GM18502 (cell line): Measurements from ENCODE around the gene ZNF497.
A peak's percentile ranks its signal among the peaks of the same experiment; 100 is the strongest.

Experiments used
- ATAC-seq: cut with Tn5 transposase; IDR thresholded peaks from one replicate; pipeline ENCODE4 v1.9.1; 2021; ENCODE audit warnings: mild to moderate bottlenecking; ENCODE audit not compliant: unreplicated experiment, poor library complexity

The ZNF497 gene

DNA sequence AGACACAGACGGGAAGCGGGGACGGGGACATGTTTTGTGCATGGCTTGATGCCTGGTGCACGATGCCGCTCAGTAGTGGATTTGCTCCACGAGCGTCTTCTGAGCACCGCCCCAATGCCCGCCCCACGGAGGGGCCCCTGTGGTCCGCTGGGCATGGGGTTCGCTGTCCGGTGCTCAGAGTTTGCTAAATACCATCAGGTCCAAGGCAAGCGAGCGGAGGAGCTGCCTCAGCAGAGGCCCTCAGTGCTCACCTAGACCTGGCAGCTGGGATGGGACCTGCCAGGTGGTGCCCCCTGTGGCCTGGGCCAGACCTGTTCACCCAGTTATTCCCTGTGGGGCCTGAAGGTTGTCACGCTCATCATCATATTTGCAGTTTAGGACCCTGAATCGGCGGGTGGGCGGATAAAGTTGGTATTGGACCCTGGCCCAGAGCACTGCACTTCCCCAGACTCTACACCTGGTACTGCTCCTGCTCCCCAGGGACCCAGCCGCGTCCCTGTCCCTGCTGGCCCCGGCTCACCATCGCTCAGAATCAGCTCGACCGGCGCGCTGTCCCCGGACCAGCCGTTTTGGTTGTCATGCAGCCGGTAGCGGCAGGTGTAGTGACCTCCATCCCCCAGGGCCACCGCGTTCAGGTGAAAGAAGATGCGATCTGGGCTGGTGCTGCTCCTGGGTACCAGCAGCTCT is 11.5 kb downstream of the ZNF497 start:
- ATAC-seq: no peak

DNA sequence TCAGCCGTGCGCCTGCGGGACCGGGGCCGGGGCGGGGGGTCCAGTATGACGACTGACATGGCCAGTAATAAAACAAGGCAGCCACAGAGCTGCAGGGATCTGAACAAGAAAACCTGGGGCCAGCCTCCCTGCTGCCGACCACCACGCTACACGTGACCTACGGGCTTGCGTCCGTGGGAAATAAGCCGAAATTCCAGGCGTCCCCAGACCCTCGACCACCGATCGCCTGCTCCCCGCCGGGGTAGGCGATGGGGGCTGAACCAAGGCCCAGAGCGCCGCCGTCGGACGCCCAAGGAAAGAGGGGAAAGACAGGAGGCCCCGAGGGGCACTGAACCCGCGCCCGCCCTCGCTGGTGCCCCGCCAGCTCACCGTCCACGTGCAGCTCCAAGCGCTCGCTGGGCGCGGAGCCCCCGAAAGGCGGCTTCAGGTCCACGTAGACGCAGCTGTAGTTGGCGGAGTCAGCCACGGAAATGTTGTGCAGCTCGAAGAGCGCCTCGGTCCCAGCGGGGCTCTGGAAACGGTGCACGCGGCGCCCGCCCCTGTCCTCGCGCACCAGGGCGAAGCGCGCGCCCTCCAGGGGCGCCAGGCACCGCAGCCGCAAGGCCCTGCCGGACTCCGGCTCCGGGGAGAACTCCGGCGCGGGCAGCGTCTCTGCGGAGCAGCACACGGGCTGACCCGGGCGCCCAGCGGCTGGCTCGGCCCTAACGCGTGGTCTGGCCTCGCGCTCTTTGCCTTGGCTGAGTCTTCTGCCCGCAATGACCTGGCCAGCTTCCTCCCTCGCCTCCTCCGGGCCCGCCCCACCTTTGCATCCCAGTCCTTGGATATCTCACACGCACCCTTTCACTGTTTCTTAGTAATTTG is 12.3 kb downstream of the ZNF497 start:
- no peak for ATAC-seq

- no peak for ATAC-seq
Measured at GRCh38 chr19:58349590-58349989, 13.0 kb downstream of the ZNF497 start.

DNA sequence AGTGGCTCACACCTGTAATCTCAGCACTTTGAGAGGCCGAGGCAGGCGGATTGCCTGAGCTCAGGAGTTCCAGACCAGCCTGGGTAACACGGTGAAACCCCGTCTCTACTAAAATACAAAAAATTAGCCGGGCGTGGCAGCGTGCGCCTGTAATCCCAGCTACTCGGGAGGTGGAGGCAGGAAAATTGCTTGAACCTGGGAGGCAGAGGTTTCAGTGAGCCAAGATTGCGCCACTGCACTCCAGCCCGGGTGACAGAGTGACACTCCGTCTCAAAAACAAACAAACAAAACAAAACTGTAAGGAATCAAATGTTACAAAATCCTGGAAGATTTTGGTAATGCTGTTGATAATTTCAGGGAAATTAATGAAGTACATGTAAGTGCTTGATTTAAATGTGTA is 14.5 kb downstream of the ZNF497 start:
- ATAC-seq: peak; percentile 8

GRCh38 chr19:58346961-58347929 is 15.3 kb downstream of the ZNF497 start:
- peak; percentile 88 for ATAC-seq

DNA sequence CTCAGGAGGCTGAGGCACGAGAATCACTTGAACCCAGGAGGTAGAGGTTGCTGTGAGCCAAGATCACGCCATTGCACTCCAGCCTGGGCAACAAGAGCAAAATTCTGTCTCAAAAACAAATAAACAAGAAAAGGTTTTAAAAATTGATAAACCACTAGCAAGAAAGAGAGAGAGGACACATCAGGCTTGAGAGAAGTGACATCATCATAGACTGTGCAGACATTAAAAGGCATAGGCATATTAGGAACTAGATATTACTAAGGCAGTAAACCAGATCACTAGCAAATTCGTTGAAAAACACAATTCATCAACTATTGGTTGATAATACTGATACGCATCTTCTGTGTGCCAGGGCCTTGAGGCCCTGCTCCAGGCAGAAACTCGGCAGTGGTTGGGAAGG is 17.0 kb downstream of the ZNF497 start:
- ATAC-seq: no peak

GRCh38 chr19:58338825-58339558 is 23.6 kb downstream of the ZNF497 start:
- ATAC-seq: no peak

DNA sequence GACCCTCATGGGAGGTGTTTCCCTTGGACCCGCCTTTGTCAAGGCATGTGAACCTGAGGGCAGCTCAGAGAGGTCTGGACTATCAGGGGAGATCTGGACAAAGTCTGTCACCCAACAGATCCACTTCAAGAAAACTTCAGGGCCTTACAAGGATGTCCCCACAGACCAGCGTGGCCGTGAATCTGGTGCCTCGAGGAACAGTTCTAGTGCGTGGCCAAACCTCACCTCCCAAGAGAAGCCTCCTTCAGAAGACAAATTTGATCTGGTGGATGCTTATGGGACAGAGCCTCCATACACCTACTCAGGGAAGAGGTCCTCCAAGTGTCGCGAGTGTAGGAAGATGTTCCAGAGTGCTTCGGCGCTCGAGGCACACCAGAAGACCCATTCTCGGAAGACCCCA is 24.2 kb downstream of the ZNF497 start:
- no peak for ATAC-seq

- no peak for ATAC-seq
Measured at GRCh38 chr19:58336820-58337219, 25.7 kb downstream of the ZNF497 start.

DNA sequence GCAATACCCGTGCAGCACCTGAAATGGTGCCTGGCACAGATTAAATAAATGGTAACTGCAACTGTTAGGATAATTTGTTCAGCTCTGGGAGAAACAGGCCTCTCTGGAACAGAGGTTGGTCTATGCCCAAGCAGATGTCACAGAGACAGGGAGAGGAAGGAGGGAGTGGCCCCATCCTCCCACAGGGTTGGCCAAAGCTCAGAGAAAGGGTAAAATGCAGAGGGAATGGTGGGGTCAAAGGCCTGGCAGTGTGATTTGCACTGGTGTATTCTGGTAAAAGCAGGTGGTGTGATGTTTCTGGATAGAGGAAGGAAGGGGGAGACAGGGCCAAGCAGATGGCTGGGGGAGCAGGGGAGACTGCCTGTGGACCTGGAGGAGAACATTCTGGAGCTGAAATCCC is 26.3 kb downstream of the ZNF497 start:
- no peak for ATAC-seq

DNA sequence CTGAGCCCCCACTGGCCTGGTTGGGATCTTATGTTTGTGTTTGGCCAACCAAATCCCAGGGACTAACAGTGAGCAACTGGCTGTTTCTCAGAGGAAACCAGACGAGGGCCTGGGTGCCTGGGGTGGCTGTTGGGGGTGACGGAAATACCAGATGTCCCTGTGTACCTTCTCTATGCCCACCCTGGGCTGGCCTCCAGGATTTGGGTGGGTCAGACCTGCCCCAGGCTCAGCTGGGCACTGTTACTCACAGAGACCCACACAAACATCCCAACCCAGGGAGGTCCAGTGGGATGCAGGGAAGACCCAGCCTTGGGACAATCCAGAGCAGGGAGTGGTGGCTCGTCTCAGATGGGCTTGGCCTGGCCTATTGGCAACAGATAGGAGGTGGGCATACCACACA is 26.9 kb downstream of the ZNF497 start:
- no peak for ATAC-seq

DNA sequence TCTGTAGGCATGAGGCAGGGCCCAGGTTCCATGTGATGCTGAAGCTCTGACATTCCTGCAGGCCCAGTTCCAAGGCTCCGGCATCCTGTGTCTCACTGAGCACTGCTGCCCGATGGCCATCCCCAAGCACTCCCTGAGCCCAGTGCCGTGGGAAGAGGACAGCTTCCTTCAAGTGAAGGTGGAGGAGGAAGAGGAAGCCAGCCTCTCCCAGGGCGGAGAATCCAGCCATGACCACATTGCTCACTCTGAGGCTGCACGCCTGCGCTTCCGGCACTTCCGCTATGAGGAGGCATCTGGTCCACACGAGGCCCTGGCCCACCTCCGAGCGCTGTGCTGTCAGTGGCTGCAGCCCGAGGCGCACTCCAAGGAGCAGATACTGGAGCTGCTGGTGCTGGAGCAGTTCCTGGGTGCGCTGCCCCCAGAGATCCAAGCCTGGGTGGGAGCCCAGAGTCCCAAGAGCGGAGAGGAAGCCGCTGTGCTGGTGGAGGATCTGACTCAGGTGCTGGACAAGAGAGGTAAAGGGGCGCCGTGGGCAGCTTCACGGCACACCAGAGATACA is 27.8 kb downstream of the ZNF497 start:
- ATAC-seq: no peak

DNA sequence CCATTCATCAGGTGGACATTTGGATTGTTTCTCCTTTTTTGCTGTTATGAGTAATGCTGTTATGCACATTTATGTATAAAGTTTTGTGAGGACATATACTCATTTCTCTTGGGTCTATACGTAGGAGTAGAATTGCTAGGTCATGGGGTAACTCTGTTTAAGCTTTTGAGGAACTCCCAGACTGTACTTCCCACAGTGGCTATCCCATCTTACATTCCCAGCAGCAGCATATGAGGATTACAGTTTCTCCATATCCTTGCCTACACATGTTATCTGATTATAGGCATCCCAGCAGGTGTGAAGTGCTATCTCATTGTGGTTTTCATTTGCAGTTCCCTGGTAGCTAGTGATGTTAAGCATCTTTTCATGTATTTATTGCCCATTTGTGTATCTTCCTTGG is 29.9 kb downstream of the ZNF497 start:
- no peak for ATAC-seq

GRCh38 chr19:58330458-58330857 is 32.1 kb downstream of the ZNF497 start:
- no peak for ATAC-seq

- no peak for ATAC-seq
Measured at GRCh38 chr19:58328999-58329398, 33.6 kb downstream of the ZNF497 start.

GRCh38 chr19:58326914-58327726 is 35.4 kb downstream of the ZNF497 start, which contains the start of gene ZSCAN22:
Gene ZSCAN22, plus strand, starts transcription at chr19:58326994. Its CDS starts 7,809 bp downstream, at chr19:58334803.
- peak; percentile 88 for ATAC-seq

DNA sequence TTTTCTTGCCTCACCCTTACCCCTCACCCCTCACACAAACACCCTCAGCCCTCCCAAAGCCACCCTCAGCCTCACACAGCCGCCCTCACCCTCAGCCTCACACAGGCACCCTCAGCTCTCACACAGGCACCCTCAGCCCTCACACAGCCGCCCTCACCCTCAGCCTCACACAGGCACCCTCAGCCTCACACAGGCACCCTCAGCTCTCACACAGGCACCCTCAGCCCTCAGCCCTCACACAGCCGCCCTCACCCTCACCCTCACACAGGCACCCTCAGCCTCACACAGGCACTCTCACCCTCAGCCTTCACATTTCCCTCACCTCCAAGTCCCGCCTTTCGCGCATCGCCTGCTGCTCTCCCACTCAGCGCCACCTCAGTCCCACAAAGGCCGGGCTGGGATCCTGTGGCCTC is 36.0 kb downstream of the ZNF497 start:
- peak; percentile 22 for ATAC-seq

DNA sequence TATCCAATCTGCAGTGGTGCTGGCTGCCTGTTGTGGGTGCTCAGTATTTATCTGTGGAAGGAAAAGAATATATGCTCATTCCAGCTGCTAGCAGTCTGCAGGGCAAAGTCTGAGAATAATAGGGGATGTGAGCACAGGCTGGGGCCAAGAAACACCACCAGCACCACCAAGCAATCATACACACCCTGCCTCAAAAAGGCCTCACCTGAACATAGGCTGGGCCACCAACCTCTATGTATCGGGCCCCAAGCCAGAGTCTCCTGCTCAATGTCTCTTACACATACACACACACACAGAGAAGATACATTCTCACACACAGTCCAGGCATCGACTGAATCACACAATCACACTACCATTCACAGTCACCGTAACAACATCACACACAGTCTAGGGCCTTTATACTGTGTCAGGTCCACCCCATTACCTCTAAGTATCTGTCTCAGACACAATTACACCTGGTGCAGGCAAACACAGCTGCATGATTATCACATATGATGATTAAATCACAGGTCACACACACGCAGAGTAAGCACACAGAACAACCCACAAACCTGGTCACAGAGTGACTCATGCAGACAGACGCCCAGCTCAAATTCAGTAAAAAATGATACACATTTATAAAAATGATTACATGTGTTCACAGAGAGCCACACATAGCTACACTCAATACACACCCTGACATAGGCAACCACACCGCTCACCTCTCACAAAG is 37.1 kb downstream of the ZNF497 start:
- no peak for ATAC-seq
